ENCODE measurements around the gene PPM1H. TPM values are rescaled to one million over a fixed set of nuclear protein-coding genes. Genes with fewer than 3 reads are reported as not detected.
A peak's percentile ranks its signal among the peaks of the same experiment; 100 is the strongest.
"Not testable (repeated sequence)": the region's sequence is repeated elsewhere in the genome, so short reads cannot be mapped to it uniquely, and the experiment has no call there.

PPM1H gene, protein sequence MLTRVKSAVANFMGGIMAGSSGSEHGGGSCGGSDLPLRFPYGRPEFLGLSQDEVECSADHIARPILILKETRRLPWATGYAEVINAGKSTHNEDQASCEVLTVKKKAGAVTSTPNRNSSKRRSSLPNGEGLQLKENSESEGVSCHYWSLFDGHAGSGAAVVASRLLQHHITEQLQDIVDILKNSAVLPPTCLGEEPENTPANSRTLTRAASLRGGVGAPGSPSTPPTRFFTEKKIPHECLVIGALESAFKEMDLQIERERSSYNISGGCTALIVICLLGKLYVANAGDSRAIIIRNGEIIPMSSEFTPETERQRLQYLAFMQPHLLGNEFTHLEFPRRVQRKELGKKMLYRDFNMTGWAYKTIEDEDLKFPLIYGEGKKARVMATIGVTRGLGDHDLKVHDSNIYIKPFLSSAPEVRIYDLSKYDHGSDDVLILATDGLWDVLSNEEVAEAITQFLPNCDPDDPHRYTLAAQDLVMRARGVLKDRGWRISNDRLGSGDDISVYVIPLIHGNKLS
- total RNA-seq (2014; rRNA removed; shearing (Covaris generic)): 5.2 and 9.2 TPM in 2 replicates

DNA sequence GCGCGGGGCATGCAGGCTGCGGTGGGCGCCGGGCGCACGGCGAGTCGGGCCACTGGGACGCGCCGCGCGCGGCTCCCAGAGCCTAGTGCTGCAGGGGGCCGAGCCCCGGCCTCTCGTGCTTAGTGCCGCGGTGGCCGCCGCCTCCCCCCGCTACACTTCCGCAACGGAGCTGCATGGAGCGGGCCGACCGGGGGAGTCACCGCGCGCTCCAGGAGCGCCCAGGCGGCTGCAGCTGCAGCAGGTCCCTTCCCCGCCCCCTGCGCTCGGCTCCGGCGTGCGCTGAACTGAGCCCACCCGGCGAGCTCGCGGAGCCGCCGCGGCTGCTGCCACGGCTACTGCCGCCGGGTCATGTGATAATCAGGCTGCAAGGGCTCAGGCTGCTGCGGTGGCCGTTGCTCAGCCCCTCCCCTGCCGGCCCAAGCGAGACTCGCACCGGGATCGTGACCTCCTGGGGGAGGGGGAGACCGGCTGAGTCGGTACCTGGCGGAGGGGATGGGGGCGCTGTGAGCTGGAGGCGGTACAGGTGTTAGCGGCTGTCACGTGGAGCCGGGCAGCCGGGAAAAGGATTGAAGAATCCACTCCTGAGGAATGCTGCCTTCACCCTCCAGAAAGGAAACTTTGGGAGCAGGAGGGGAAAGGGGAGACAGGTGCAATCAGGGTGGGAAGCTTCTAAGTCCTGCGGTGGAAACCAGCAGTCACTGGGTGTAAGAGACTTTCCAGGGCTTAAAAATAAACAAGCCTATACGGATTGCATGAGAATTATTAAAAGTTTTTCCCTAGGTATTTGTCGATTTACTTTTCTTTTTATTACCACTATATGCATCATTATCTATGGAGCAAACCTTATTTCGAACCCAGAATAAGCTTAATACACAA, at the start of gene PPM1H:
PPM1H (minus strand) TSS at position 352 of the 876 bp plus-strand sequence. CDS start 414 bp downstream, outside the sequence.
- DNase-seq (ENCODE audit: low read depth): peak; percentile 63

DNA sequence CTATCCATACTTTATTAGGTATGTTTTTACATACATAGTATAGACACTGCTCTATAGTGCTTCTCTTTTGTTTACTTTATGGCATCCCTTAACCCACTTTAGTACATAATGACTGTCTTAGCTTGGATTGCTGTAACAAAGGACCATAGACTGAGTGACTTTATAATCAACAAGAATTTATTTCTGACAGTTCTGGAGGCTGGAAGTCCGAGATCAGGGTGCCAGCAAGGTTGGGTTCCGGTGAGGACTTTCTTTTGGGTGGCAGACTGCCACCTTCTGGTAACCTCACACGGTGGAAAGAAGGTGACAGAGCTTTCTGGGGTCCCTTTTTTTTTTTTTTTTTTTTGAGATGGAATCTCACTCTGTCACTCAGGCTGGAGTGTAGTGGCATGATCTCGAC, 48.6 kb upstream of the PPM1H start:
- peak; percentile 24 for DNase-seq (ENCODE audit: low read depth)

DNA sequence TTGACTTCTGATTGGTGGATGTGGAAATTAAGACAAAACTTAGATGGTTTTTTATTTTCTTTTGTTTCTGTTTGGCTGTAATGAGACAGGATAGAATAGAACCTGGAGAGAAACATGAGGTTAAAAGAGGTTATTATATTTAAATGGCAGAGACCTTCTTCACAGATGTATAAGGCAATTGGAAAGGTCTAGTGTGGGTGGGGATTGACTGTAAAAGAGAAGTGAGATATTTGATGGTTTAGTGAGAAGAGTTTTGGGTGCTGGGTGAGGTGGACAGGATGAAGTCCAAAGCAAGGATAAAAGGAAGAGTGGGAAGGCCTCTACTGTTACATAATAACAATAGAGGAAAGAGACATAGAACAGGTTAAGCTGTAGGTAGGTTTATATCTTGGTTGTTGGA, 43.8 kb upstream of the PPM1H start:
- DNase-seq (ENCODE audit: low read depth): no peak

DNA sequence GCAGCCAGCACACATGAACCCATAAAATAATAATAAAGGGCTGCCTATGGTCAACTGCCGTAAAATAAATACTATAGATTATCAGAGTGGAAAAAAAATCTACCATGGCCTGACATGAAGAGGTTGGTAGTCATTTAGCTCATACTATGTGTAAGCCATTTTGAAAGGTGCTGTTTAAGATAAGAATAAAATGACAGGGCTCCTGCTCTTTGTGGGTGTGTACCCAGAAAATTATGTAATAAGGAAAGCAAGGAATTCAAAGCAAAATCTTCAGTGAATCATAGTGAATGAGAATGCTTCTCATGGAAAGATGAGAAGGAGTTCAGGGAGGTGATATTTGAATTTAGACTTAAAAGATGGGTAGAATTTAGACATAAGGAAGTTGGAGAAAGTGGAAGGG, 42.9 kb upstream of the PPM1H start:
- no peak for DNase-seq (ENCODE audit: low read depth)

DNA sequence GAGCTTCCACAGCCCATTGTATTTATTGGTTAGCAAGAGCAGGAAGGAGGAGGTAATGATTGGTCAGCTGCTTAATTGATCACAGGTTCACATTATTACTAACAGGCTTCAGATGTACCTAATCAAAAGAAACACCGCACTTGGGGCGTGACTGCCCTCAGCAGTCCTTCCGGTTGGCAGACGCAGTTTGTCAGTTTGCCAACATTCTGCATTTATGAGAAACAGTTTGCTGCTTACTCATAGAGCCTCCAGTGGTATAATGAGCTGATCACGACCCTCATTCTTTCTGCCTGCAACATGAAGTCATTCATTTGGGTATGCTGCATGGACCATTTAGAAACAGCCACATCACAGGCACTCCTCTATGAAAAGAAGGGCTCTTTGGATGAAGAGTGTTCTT, 42.5 kb upstream of the PPM1H start:
- DNase-seq (ENCODE audit: low read depth): peak; percentile 48

DNA sequence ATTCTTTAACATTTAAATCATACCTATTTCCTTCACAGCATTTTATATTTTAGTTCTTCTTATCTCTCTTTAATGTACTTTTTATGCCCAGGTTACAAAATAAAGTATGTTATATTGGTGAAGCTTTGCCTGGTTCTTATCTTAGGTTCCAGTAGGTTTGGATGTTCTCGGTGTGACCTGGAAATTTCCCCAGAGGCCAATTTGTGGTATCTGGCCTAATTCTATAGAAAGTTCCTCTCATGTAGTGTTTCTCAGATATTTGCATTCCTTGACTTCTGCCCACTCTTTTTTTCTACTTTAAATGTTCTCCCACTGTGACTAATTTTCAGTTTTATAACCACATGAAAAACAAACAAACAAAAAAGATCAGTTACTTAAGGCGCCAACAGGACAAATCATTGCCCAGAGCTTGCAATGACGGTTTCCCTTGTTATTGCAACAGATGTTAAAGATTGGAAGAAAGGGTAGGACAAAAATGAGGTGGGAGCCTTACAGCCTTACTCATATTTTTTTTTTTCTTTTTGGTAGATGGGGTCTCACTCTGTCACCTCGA, 41.2 kb upstream of the PPM1H start:
- DNase-seq (ENCODE audit: low read depth): peak; percentile 15

DNA sequence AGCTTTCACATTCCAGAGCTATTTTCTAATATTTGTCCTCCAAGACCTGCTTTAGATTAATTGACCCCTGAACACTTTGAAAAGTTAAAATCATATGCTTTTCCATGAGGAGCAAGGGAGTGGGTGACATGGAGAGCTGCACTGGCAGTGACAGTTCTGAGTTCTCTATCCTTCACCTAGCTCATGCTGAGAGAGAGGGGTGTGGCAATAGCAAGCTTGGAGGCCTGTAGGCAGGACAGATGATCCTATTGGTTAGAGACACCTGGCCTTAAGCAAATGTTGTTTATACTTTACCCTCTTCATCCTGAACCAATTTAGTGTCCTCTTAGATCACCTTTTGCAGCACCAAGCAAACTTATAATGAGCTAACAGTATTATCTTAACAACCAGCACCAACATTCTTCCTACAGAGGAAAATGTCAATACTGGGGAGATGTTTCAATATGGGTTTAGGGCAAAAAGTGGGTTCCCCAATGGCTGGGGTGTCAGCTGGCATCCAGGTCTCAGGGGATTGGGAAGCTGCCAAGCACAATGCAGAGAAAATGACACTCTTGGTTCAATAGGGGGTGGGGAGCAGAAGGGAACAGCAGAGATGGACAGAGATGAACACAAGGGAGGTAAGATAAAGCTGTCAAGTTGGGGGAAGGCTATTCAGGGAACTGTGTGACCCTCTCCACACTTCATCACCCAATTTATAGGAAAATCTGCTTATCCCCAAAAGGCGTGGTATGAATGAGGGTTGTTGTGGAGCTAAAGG, 37.0 kb upstream of the PPM1H start:
- no peak for DNase-seq (ENCODE audit: low read depth)

DNA sequence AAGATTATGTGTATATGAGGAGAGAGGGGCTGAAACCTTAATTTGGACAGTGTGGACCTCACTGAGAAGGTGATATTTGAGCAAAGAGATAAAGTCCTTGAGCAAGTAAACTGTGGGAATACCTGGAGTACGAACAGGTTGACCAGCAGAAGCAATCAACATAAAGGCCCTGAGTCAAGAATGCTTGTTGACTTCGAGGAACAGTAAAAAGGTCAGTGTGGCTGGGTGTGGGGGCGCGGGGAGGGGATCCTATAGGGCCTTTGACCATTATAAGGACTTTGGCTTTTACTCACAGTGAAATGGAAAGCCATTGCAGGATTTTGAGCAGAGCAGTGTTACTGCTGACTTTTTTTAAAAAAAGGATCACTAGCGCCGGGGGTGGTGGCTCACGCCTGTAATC, 34.7 kb upstream of the PPM1H start:
- no peak for DNase-seq (ENCODE audit: low read depth)

DNA sequence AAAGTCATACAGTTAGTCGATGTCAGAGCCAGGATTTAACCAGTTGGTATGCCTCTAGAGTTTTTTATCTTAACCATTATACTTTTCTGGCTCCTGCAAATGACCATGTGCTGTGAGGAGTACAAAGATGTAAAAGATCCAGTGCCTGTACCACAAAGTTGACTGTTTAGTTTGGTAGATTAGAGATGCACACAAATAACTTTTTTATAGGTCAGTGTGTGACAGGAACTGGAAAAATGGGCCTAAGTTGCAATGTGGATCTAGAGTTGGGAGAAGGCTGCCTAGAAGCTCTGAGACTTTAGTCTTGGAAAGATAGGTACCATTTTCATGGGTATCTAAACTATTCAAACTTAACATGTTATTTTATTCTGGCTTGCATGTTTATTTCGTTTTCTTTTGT, 32.8 kb upstream of the PPM1H start:
- DNase-seq (ENCODE audit: low read depth): no peak

DNA sequence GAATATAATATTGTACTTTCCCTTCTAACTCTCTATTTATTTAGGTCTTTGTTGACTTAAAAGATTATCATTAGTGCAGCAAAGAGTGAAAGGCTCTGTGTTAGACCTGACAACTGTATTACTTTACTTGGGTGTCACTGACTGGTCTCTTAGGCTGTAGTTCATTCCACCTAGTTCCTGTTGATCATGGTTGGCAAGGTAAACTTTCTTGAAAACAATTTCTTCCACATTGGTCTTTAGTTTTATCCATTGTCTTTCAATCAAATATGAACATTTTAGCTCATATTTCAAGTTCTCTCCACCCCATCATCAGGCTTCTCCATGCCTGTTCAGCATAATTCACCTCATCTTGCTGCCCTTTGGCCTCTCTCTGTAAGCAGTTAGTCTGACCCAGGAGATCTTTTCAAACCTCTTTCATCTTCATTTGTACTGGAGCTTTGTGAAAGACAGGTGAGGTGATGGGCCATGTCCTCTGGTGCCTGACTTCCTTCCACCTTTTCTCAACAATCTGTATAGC, 32.1 kb upstream of the PPM1H start:
- no peak for DNase-seq (ENCODE audit: low read depth)

DNA sequence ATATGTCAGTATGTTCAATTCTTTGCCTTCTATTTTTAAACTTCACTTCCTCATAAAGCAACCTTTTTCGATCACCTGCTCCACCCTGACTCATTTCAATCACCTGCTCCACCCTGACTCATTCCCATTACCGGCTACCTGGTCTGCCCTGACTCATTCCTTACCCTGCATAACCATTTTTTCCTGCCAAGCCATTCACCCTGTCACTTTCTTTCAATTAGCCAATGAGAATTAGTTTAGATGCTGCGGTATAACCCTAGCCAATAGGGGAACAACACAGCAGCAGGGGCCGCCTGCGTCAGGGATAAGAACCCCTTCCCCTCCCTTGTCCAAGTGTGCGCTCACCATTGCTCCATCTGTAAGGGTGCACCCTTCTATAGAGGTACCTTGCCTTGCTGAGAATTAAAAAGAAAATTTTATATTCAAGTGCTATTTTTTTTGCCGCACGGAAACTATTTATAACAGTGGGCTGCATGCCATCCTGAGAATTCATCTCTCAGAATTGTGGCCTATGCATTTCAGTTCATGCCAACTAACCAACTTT, 31.6 kb upstream of the PPM1H start:
- not testable (repeated sequence) for DNase-seq (ENCODE audit: low read depth)

DNA sequence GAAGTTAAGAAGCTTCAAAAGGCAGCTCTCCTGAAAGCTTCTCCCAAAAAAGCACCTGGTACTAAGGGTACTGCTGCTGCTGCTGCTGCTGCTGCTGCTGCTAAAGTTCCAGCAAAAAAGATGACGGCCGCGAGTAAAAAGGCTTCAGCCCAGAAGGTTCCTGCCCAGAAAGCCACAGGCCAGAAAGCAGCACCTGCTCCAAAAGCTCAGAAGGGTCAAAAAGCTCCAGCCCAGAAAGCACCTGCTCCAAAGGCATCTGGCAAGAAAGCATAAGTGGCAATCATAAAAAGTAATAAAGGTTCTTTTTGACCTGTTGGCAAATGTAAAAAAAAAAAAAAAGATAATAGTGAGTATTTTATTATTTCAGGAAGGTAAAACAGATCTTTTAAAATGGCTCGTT, 30.8 kb upstream of the PPM1H start:
- DNase-seq (ENCODE audit: low read depth): not testable (repeated sequence)

DNA sequence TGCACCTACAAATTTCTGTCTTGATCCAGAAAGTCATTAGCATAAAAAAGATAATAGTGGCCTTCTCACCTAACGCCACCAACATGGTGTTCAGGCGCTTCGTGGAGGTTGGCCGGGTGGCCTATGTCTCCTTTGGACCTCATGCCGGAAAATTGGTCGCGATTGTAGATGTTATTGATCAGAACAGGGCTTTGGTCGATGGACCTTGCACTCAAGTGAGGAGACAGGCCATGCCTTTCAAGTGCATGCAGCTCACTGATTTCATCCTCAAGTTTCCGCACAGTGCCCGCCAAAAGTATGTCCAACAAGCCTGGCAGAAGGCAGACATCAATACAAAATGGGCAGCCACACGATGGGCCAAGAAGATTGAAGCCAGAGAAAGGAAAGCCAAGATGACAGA, 30.3 kb upstream of the PPM1H start:
- not testable (repeated sequence) for DNase-seq (ENCODE audit: low read depth)

DNA sequence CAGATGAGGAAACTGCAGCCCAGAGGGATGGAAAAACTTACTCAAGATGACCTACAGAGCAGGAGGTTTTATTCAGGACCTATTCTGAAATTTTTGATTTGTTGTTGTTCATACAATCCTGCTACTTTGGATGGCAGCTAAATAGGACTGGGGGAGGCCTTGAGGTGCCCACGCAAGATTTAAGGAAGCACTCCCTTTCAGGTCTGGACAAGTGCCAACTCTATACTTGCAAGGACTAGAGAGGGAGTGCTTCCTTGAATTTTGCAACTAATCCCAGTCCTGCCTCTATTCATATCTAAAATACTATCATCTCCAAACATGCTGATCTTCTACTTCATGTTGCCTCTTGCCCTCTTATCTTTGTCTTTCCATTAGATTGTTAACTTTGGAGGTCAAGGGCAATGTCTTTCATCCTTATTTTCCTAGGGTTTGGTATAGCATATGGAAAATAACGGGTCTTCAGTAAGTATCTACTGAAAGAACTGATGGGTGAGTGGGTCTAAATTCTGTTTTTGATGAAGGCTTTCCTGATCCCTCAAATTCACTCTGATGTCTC, 28.6 kb upstream of the PPM1H start:
- DNase-seq (ENCODE audit: low read depth): no peak

DNA sequence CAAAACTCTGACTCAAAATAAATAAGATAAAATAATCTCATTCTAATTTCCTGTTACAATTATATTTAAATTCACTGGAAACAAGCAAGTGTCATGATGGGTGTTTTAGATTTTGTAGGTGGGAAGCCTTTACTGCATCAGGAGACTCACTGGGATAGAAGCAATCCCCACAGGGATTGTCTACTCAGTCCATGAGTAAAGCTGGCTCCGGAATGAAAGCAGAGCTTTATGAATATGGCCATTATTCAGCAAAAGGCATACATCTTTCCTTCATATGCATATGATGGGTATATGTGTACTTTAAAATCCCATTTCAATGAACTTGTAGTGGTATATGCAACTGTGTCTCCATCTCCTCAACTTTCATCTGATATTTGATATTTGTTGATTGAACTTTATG, 25.4 kb upstream of the PPM1H start:
- DNase-seq (ENCODE audit: low read depth): no peak

DNA sequence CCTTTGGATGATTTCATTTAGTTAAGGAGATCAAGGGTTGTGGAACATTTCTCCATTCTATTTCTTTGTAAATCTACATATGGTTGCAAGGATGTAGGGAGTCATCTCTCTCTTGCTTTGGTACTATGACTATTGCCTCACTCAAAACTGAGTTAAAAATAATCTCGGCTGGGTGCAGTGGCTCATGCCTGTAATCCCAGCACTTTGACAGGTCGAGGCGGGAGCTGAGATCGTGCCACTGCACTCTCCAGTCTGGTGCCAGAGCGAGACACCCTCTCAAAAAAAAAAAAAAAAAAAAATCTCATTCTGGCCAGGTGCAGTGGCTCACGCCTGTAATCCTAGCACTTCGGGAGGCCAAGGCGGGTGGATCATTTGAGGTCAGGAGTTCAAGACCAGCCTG, 24.8 kb upstream of the PPM1H start:
- no peak for DNase-seq (ENCODE audit: low read depth)

DNA sequence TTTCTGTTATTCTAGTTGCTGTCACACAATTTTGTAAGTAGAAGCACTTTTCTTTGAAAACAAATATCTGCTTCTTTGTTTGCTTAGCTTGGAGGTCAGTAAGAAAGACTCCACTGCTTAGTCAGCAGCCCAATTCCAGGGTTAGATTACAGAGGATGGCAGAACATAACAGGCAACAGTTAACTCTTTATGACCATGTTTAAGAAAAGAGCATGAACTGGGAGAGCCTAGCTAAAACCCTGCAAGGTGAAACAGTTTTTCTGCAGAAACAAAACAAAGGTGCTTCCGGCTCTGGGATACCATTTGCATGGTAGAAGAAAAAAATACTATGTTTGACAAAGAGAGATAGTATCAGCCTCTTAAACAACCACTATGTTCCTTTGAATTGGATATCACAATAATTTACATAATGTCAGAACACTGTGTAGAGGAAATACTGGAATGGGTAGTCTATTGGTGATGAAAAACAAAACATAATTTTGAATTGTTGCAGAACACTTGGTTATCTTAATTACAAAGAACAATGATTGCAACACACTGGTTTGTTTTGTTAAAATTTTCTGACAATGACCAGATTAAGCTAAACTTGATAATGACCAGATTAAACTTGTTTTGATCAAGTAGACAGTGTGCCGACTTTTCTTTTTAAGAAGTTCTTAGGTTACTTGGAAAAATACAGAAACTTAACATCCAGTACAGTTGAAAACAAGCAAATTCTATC, 22.4 kb upstream of the PPM1H start:
- DNase-seq (ENCODE audit: low read depth): no peak

DNA sequence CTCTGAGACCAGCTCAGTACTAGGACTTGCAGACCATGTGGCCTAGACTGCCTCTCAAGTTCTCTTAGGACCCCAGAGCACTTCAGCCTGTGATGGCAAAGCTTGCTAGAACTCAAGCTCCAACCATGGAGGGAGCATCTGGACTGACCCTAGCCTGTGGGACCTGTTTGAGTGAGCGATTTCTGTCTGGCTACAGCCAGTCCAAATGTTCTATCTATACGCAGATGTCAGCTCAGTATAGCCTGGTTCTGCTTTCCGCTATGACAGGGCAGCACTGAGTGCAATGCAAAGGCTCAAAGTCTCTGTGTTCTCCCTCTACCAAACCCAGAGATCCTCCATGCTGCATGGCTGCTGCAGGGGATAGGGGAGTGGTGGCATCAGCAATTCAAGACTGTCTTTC, 20.7 kb upstream of the PPM1H start:
- DNase-seq (ENCODE audit: low read depth): no peak

DNA sequence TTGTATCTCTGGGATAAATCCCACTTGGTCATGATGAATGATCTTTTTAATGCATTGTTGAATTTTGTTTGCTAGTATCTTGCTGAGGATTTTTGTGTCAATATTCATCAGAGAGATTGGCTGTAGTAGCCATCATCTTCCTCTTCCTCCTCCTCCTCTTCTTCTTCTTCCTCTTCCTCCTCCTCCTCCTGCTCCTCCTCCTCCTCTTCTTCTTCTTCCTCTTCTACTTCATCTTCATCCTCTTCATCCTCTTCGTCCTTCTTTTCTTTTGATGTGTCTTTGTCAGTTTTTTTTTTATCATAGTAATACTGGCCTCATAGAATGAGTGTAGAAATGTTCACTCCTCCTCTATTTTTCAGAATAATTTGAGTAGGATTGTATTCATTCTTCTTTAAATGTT, 15.4 kb upstream of the PPM1H start:
- DNase-seq (ENCODE audit: low read depth): no peak

DNA sequence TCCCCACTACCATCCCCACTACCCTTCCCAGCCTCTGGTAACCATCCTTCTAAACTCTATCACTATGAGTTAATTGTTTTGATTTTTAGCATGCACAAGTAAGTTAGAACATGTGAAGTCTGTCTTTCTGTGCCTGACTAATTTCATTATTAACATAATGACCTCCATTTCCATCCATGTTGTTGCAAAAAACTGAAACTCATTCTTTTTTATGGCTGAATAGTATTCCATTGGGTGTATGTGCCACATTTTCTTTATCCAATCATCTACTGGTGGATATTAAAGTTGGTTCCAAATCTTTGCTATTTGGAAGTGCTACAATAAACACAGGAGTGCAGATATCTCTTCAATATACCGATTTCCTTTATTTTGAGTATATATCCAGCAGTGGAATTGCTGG, 13.2 kb upstream of the PPM1H start:
- DNase-seq (ENCODE audit: low read depth): no peak

Measured in M059J (cell line).